Choroid plexus epithelial cell (primary cell): ENCODE measurements around the gene GTF2IRD1.
"Not testable (repeated sequence)": the region's sequence is repeated elsewhere in the genome, so short reads cannot be mapped to it uniquely, and the experiment has no call there.

Experiments
- DNase-seq: peaks from one replicate; pipeline ENCODE4 v3.0.0-alpha.2; 2010; ENCODE audit warnings: low read depth
- H3K4me3 ChIP-seq: 2 replicates; pipeline ENCODE4 v1.5.1; 2011; ENCODE audit warnings: low read depth, mild to moderate bottlenecking, control low read depth, low read length, moderate library complexity
- CTCF ChIP-seq: conservative IDR thresholded peaks from 2 replicates; pipeline ENCODE4 v1.5.1; 2011; ENCODE audit warnings: low read depth, mild to moderate bottlenecking, control low read depth, inconsistent platforms, low read length, moderate library complexity

GTF2IRD1 gene

GRCh38 chr7:74409571-74409970, 44.1 kb upstream of the GTF2IRD1 start:
- H3K4me3 ChIP-seq: no peak overlapping the region
- TF ChIP-seq CTCF: no peak
- no peak for DNase-seq

- H3K4me3 ChIP-seq: no peak overlapping the region
- no peak for DNase-seq
- TF ChIP-seq CTCF: no peak
Measured at GRCh38 chr7:74410772-74411171, 42.9 kb upstream of the GTF2IRD1 start.

- DNase-seq, H3K4me3 ChIP-seq: not testable (repeated sequence)
Measured at GRCh38 chr7:74411571-74411970, 42.1 kb upstream of the GTF2IRD1 start.

- no peak for DNase-seq
- TF ChIP-seq CTCF: no peak
- H3K4me3 ChIP-seq: no peak overlapping the region
Measured at GRCh38 chr7:74412056-74412455, 41.6 kb upstream of the GTF2IRD1 start.

- TF ChIP-seq CTCF: no peak
- H3K4me3 ChIP-seq: no peak overlapping the region
- peak; percentile 39 for DNase-seq
Measured at GRCh38 chr7:74412603-74413002, 41.1 kb upstream of the GTF2IRD1 start.

GRCh38 chr7:74414595-74415333, 38.9 kb upstream of the GTF2IRD1 start:
- H3K4me3 ChIP-seq, DNase-seq: not testable (repeated sequence)

GRCh38 chr7:74417419-74417971, 36.2 kb upstream of the GTF2IRD1 start:
- TF ChIP-seq CTCF: peak; percentile 97
- peak; percentile 76 for DNase-seq
- no peak overlapping the region for H3K4me3 ChIP-seq

- H3K4me3 ChIP-seq: no peak overlapping the region
- TF ChIP-seq CTCF: no peak
- no peak for DNase-seq
Measured at GRCh38 chr7:74418076-74418475, 35.6 kb upstream of the GTF2IRD1 start.
